Endothelial cell of umbilical vein (primary cell): ENCODE measurements around the gene WDR93. TPM values are rescaled to one million over a fixed set of nuclear protein-coding genes. Genes with fewer than 3 reads are reported as not detected.

Experiments
- BruUV-seq: library from RNA; stranded (reverse); fragments of 400-500 nt; replicated peaks from 2 replicates; lab custom pipeline; 2021; lab: Mats Ljungman, UMichigan
- CTCF ChIA-PET: fragments of 300-600, 350-600 bp; sonication (Branson Sonifier 250); formaldehyde crosslinking; loops from one replicate; lab custom pipeline; 2021; ENCODE audit warnings: antibody characterized with exemption, inconsistent platforms; lab: Charles Lee
- POLR2A ChIA-PET: fragments of 300-600, 350-600 bp; sonication (Branson Sonifier 250); formaldehyde crosslinking; loops from one replicate; lab custom pipeline; 2021; ENCODE audit warnings: antibody characterized with exemption, inconsistent platforms; lab: Charles Lee
- DNase-seq: peaks from one replicate; pipeline ENCODE4 v3.0.0-alpha.2; 2011; ENCODE audit warnings: low read depth, low spot score
- FAIRE-seq: peaks from 2 replicates; lab custom pipeline; 2011; peaks lifted over from hg19 to GRCh38; lab: Jason Lieb, UNC
- H2AFZ ChIP-seq: 2 replicates; pipeline ENCODE4 v1.6.0; 2012; ENCODE audit warnings: low read depth, low read length, control low read depth, inconsistent platforms
- H3K27ac ChIP-seq: 2 replicates; pipeline ENCODE4 v1.5.1; 2011; ENCODE audit warnings: low read depth, mild to moderate bottlenecking, control low read depth, low read length, moderate library complexity; ENCODE audit not compliant: insufficient read depth
- H3K27me3 ChIP-seq, 2 experiments: 2 replicates each; pipeline versions ENCODE4 v1.6.0 to v1.6.1; 2011; ENCODE audit warnings: low read length in 2 of 2, mixed read lengths in 1 of 2; ENCODE audit not compliant: control insufficient read depth in 2 of 2, insufficient read depth in 2 of 2
- H3K36me3 ChIP-seq, 2 experiments: 2 replicates in 1 of 2; 3 replicates in 1 of 2; pipeline ENCODE4 v1.5.1; 2011; ENCODE audit warnings: low read length in 2 of 2, mild to moderate bottlenecking in 1 of 2, moderate library complexity in 1 of 2; ENCODE audit not compliant: control insufficient read depth in 2 of 2, insufficient read depth in 2 of 2; ENCODE audit errors: extremely low read depth in 1 of 2
- H3K4me1 ChIP-seq: 3 replicates; pipeline ENCODE4 v1.5.1; 2011; ENCODE audit warnings: mild to moderate bottlenecking, low read length; ENCODE audit not compliant: control insufficient read depth, insufficient read depth; ENCODE audit errors: extremely low read depth
- H3K4me2 ChIP-seq: 2 replicates; pipeline ENCODE4 v1.6.1; 2011; ENCODE audit warnings: low read length, control low read depth, mixed read lengths; ENCODE audit not compliant: insufficient read depth
- H3K4me3 ChIP-seq, 3 experiments: fragments of 200-600 bp in 1 of 3; sonication (generic), shearing (Covaris generic) in 1 of 3; replicated peaks in 1 of 3; 2 replicates each; pipeline ENCODE4 v1.5.1; 2011 to 2016; ENCODE audit warnings: control low read depth in 3 of 3, low read length in 3 of 3, mild to moderate bottlenecking in 2 of 3, inconsistent platforms in 1 of 3, low read depth in 1 of 3, moderate library complexity in 1 of 3; ENCODE audit not compliant: insufficient read depth in 1 of 3
- H3K79me2 ChIP-seq: 2 replicates; pipeline ENCODE4 v1.6.0; 2012; ENCODE audit warnings: low read length, inconsistent platforms; ENCODE audit not compliant: control insufficient read depth, insufficient read depth
- H3K9ac ChIP-seq: replicated peaks from 2 replicates; pipeline ENCODE3; 2011; ENCODE audit warnings: low read length, control low read depth; ENCODE audit not compliant: insufficient read depth; ENCODE audit errors: extremely low read depth
- H3K9me1 ChIP-seq: replicated peaks from 3 replicates; pipeline ENCODE4 v1.6.0; 2011; ENCODE audit warnings: mild to moderate bottlenecking, low read length; ENCODE audit not compliant: control insufficient read depth, insufficient read depth; ENCODE audit errors: extremely low read depth
- H3K9me3 ChIP-seq: replicated peaks from 2 replicates; pipeline ENCODE4 v1.5.1; 2012; ENCODE audit warnings: low read length, inconsistent platforms; ENCODE audit not compliant: control insufficient read depth, insufficient read depth
- H4K20me1 ChIP-seq: replicated peaks from 2 replicates; pipeline ENCODE3; 2011; ENCODE audit warnings: mild to moderate bottlenecking, low read length; ENCODE audit not compliant: control insufficient read depth, insufficient read depth; ENCODE audit errors: extremely low read depth
- EZH2 ChIP-seq: IDR thresholded peaks from 2 replicates; pipeline ENCODE4 v1.6.1; 2012; ENCODE audit warnings: borderline replicate concordance, low read depth, mild to moderate bottlenecking, moderate library complexity, low read length, inconsistent platforms; ENCODE audit not compliant: severe bottlenecking
- FOS ChIP-seq: IDR thresholded peaks from 2 replicates; pipeline ENCODE4 v1.6.1; 2011; ENCODE audit warnings: mild to moderate bottlenecking, low read length, moderate library complexity, borderline replicate concordance; ENCODE audit not compliant: insufficient read depth
- GATA2 ChIP-seq: IDR thresholded peaks from 2 replicates; pipeline ENCODE4 v1.7.0; 2011; ENCODE audit warnings: low read depth, mild to moderate bottlenecking, moderate library complexity, mixed read lengths, low read length; ENCODE audit not compliant: insufficient read length, insufficient read depth
- JUN ChIP-seq: IDR thresholded peaks from 2 replicates; pipeline ENCODE4 v1.6.1; 2011; ENCODE audit warnings: borderline replicate concordance, low read depth; ENCODE audit not compliant: insufficient read length, insufficient read depth
- MYC ChIP-seq: IDR thresholded peaks from one replicate; pipeline ENCODE4 v1.6.1; 2011; ENCODE audit warnings: mild to moderate bottlenecking, low read depth, low read length
- POLR2A ChIP-seq: IDR thresholded peaks from 2 replicates; pipeline ENCODE4 v1.6.1; 2012; ENCODE audit warnings: low read depth, mild to moderate bottlenecking, control low read depth, low read length
- POLR2AphosphoS5 ChIP-seq: IDR thresholded peaks from 2 replicates; pipeline ENCODE4 v1.6.1; 2012; ENCODE audit warnings: low read depth, mild to moderate bottlenecking, control low read depth, low read length, moderate library complexity; ENCODE audit not compliant: insufficient read depth
- dilution Hi-C: fragments of 300-500 bp; cut with MboI; formaldehyde crosslinking; loops from one replicate; pipeline ENCODE4 v1.15.0; 2019; ENCODE audit warnings: low sequenced_read_pairs; ENCODE audit not compliant: extremely low pct_ligation_motif_present
- intact Hi-C: fragments of 100-400 bp; cut with micrococcal nuclease; formaldehyde crosslinking; loops from one replicate; pipeline ENCODE4 v1.10.0; 2022
- polyA plus RNA-seq, 4 experiments: library from polyadenylated mRNA; depleted of rRNA in 3 of 4; stranded (reverse) in 3 of 4; unstranded in 1 of 4; fragments of >200 nt; gene quantifications; 2 replicates each; pipeline versions ENCODE4 v1.2.1 to v1.2.3, GENCODE V29; 2011 to 2012; ENCODE audit warnings: missing spikeins in 1 of 4
- total RNA-seq: library from RNA; stranded (reverse); gene quantifications from 2 replicates; pipeline ENCODE4 v1.2.3, GENCODE V29; 2021
- TF ChIP-seq, protein P1 (sequence below), 2 donors: IDR thresholded peaks; 1 replicate in 1 of 2; 2 replicates in 1 of 2; pipeline ENCODE4 v1.5.1; 2011; ENCODE audit warnings: low read length in 2 of 2, mild to moderate bottlenecking in 2 of 2, moderate library complexity in 2 of 2, control low read depth in 1 of 2, inconsistent platforms in 1 of 2, low read depth in 1 of 2; ENCODE audit not compliant: insufficient read depth in 1 of 2; ENCODE audit errors: extremely low read depth in 1 of 2
- TF ChIP-seq, protein P2 (sequence below): IDR thresholded peaks from 2 replicates; pipeline ENCODE4 v1.6.1; 2011; ENCODE audit not compliant: insufficient read depth, insufficient read length

The WDR93 gene
- total and polyA plus RNA-seq, 2 donors (not counting 3 experiments of a cell fraction or from before 2014, with no cell fraction given) = 0.07 TPM; not detected in 1

DNA sequence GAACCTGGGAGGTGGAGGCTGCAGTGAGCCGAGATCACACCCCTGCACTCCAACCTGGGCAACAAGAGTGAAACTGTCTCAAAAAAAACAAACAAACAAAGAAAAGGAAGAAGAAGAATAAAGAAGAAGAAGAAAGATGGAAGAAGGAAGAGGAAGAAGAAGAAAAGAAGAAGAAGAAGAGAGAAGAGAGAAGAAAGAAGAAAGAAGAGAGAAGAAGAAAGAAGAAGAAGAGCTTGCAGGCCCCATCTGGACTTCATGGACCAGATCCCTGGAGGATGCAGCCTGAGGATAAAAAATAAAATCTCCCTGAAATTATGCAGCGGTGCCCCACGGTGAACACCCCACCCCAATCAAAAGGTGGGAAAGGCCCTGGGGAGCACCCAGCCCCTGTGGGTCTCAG lies 69.2 kb downstream of the WDR93 start:
- dilution Hi-C loops = loop anchor here (25.0 kb wide), 1 partner anchor 102 kb away; no protein-coding TSS in a partner anchor

More for the DNA sequence above, 69.2 kb downstream of the WDR93 start:
- Histone ChIP-seq H3K27ac (no peak overlapping the region), H3K79me2 (no peaks in the 10 kb centered on the region), H3K4me2 (no peak overlapping the region), H3K4me1 (no peaks in the 10 kb centered on the region), H3K9ac (no peak overlapping the region), H4K20me1 (no peaks in the 10 kb centered on the region), H3K9me1 (no peaks in the 10 kb centered on the region), H3K36me3 (no peaks in the 10 kb centered on the region), H3K9me3 (no peaks in the 10 kb centered on the region), H3K27me3 (peaks cover 0 to 5% of the 10 kb centered on the region in 2 experiments), H2AFZ (no peak overlapping the region), H3K4me3 (no peak overlapping the region)
- no peak for DNase-seq
- no peak for TF ChIP-seq FOS
- no peak for TF ChIP-seq JUN
- TF ChIP-seq MYC = no peak
- TF ChIP-seq POLR2A = no peak
- TF ChIP-seq, protein P1, sequence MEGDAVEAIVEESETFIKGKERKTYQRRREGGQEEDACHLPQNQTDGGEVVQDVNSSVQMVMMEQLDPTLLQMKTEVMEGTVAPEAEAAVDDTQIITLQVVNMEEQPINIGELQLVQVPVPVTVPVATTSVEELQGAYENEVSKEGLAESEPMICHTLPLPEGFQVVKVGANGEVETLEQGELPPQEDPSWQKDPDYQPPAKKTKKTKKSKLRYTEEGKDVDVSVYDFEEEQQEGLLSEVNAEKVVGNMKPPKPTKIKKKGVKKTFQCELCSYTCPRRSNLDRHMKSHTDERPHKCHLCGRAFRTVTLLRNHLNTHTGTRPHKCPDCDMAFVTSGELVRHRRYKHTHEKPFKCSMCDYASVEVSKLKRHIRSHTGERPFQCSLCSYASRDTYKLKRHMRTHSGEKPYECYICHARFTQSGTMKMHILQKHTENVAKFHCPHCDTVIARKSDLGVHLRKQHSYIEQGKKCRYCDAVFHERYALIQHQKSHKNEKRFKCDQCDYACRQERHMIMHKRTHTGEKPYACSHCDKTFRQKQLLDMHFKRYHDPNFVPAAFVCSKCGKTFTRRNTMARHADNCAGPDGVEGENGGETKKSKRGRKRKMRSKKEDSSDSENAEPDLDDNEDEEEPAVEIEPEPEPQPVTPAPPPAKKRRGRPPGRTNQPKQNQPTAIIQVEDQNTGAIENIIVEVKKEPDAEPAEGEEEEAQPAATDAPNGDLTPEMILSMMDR (IDR thresholded peaks at IDR 0.05; ENCODE audit: extremely low read depth in 1 of 2, insufficient read depth in 1 of 2, low read depth in 1 of 2, low read length in 2 of 2) = no peak
- TF ChIP-seq, protein P2, sequence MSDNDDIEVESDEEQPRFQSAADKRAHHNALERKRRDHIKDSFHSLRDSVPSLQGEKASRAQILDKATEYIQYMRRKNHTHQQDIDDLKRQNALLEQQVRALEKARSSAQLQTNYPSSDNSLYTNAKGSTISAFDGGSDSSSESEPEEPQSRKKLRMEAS = no peak
- no peak for TF ChIP-seq EZH2
- TF ChIP-seq POLR2AphosphoS5 = no peak
- no peak for TF ChIP-seq GATA2
- ChIA-PET CTCF (interaction anchor here (0.6 to 12.2 kb wide), 15 partner anchors 8 to 426 kb away, joined by 3 to 599 read pairs (median 13); partner anchors contain the start of gene MESP2), POLR2A (interaction anchor here (1.5 kb wide), 1 partner anchor 55 kb away, joined by 5 read pairs; the partner anchor contains the start of gene ANPEP)
- BruUV-seq = no TSS peak
- intact Hi-C loops = loop anchor here (1.0 to 2.0 kb wide), 4 partner anchors 20 to 128 kb away; no protein-coding TSS in a partner anchor
- FAIRE-seq = no peak
